GM12874 (cell line): ENCODE measurements around the gene SEC24D.

Source experiments
- TF ChIP-seq, protein P1 (sequence below): IDR thresholded peaks from 2 replicates; pipeline ENCODE4 v1.5.1; 2011; ENCODE audit warnings: low read depth, mild to moderate bottlenecking, control low read depth, low read length, moderate library complexity; ENCODE audit not compliant: insufficient read depth

SEC24D gene, protein sequence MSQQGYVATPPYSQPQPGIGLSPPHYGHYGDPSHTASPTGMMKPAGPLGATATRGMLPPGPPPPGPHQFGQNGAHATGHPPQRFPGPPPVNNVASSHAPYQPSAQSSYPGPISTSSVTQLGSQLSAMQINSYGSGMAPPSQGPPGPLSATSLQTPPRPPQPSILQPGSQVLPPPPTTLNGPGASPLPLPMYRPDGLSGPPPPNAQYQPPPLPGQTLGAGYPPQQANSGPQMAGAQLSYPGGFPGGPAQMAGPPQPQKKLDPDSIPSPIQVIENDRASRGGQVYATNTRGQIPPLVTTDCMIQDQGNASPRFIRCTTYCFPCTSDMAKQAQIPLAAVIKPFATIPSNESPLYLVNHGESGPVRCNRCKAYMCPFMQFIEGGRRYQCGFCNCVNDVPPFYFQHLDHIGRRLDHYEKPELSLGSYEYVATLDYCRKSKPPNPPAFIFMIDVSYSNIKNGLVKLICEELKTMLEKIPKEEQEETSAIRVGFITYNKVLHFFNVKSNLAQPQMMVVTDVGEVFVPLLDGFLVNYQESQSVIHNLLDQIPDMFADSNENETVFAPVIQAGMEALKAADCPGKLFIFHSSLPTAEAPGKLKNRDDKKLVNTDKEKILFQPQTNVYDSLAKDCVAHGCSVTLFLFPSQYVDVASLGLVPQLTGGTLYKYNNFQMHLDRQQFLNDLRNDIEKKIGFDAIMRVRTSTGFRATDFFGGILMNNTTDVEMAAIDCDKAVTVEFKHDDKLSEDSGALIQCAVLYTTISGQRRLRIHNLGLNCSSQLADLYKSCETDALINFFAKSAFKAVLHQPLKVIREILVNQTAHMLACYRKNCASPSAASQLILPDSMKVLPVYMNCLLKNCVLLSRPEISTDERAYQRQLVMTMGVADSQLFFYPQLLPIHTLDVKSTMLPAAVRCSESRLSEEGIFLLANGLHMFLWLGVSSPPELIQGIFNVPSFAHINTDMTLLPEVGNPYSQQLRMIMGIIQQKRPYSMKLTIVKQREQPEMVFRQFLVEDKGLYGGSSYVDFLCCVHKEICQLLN

DNA sequence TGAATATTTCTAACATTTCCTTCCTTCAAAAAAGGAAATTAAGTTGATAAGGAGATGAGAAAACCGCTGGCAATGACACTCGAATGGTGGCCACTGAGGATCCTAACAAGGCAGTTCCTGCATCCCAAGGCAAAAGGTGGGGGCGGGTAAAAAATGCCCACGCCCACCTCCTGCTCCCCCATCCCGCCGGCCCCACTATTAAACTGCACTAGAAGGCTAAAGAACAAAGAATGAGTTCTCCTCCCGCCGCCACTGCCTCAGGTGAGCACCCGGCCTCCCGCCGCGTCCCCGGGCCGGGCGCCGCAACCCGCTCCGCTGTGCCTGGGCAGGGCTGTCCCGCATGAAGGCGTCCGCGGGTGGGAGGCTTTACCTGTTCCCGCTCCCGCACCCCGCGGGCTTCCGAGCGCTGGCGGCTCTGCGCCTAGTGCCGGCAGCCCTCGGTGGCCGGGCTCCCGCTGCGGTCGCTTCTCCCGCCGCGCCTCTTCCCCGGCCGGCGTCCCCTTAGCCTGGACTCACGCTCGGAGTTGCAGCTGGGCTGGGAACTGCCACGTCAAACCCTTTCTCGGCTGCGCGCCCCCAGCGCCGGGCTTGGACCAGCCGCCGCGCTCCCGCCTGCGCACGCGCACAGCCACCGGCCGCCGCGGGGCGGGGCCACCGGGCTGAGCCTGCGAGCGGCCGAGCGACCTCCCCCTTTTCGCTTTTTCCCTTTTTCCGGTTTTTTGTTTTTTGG is at the start of gene SEC24D:
Gene SEC24D (minus strand): TSS at position 556 of the 730 bp plus-strand sequence. CDS start 2,430 bp downstream, outside the sequence.
- TF ChIP-seq, protein P1, sequence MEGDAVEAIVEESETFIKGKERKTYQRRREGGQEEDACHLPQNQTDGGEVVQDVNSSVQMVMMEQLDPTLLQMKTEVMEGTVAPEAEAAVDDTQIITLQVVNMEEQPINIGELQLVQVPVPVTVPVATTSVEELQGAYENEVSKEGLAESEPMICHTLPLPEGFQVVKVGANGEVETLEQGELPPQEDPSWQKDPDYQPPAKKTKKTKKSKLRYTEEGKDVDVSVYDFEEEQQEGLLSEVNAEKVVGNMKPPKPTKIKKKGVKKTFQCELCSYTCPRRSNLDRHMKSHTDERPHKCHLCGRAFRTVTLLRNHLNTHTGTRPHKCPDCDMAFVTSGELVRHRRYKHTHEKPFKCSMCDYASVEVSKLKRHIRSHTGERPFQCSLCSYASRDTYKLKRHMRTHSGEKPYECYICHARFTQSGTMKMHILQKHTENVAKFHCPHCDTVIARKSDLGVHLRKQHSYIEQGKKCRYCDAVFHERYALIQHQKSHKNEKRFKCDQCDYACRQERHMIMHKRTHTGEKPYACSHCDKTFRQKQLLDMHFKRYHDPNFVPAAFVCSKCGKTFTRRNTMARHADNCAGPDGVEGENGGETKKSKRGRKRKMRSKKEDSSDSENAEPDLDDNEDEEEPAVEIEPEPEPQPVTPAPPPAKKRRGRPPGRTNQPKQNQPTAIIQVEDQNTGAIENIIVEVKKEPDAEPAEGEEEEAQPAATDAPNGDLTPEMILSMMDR, result no peak

DNA sequence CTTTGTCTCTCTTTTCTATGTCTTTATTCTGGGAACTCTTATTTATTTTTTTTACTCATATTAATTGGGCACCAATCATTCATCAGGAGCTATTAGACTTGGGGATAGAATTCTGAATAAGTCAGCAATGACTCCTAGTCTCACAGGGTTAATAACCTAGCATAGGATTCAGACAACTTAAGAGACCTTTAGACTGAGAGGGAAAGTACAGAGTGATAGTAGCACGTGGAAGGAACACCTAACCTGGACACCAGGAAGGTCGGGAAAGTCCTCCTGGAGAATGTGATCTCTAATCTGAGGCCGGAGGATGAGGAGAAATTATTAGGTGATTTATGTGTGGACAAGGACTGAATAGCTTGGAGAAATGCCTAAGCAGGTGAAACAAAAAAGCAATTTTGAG is 48.8 kb upstream of the SEC24D start:
- TF ChIP-seq, protein P1, result no peak

DNA sequence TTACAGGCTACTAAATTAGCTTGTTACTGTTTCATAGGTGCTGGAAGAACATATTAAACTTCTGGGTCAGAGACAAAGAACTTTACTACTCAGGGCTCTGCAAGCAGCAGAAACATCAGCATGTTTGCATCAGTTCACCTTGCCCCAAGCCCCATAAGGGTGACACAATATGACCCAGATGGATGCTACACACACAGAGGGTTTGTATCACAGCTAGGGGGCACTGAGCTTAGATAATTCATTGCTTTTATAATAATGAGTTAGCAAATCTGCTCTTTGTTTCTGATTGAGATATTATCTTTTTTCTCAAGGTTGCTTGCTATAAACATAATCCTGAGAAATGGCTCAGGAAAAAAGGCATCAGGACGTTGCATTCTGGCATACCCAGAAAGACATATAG is 47.9 kb upstream of the SEC24D start:
- TF ChIP-seq, protein P1, result 0 out of 2 replicates have a peak, but pooled peaks have one; percentile 11

DNA sequence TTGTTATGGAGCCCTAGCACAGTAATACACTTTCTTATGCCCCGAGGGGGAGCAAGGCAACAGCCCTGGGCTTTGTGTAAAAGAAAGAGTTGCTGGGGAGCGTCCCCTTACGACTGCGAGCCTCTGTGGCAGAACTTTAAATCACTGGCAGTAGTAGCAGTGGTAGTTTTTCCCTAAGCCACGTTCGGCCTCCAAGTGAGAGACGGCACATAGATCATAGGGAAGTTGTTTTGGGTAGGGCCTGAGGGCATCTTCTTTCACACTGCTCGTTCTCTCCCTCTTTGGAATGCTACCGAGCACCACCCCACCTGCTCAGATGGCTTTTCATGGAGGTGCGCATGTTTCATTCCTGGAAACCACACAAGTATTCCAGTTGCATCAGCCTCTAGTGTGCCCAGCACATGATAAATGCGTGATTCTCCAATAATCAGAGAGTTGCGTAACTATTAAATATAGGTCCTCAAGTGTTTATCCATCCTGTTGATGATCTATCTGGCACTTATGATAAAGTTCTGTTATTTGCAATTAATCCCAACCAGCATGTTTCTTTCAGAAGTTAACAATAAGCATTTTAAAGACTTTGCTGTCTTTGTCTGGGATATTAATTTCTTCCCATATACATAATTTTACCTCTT is 45.7 kb upstream of the SEC24D start:
- TF ChIP-seq, protein P1, result no peak

DNA sequence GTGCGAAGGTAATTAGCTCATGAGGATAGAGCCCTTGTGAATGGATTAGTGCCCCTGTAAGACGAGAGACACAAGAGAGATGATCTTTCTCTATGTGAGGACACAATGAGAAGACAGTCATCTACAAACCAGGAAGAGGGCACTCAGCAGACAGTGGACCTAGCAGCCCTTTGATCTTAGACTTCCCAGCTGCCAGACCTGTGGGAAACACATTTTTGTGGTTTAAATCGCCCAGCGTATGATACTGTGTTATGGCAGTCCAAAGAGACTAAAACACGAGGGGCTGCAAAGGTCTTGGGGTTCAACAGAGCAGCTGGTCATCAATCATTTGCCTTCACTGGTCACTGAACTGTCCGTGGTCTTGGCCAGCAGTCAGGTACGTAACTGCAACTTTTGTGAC is 43.5 kb upstream of the SEC24D start:
- TF ChIP-seq, protein P1, result no peak

DNA sequence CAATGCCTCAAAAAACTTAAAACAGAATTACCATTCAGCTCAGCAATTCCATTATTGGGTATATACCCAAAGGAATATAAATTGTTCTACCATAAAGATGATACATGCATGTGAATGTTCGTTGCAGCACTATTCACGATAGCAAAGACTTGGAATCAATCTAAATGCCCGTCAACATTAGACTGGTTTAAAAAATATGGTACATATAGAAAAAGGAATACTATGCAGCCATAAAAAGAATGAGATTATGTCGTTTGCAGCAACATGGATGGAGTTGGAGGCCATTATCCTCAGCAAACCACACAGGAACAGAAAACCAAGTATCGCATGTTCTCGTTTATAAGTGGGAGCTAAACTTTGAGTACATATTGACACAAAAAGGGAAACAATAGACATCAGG is 41.9 kb upstream of the SEC24D start:
- TF ChIP-seq, protein P1, result no peak
